GM19395 (cell line): ENCODE measurements around the gene CIPC.

Experiments
- ATAC-seq: cut with Tn5 transposase; IDR thresholded peaks from one replicate; pipeline ENCODE4 v1.9.1; 2021; ENCODE audit warnings: mild to moderate bottlenecking, moderate library complexity; ENCODE audit not compliant: unreplicated experiment

CIPC gene

GRCh38 chr14:77069551-77069950 is 28.5 kb upstream of the CIPC start:
- no peak for ATAC-seq

- no peak for ATAC-seq
Measured at GRCh38 chr14:77071938-77072388, 26.1 kb upstream of the CIPC start.

GRCh38 chr14:77074969-77075368 is 23.1 kb upstream of the CIPC start:
- ATAC-seq, result no peak

- ATAC-seq, result no peak
Measured at GRCh38 chr14:77076113-77076631, 21.9 kb upstream of the CIPC start.

- ATAC-seq, result no peak
Measured at GRCh38 chr14:77077040-77077439, 21.0 kb upstream of the CIPC start.

GRCh38 chr14:77082356-77082755 is 15.7 kb upstream of the CIPC start:
- no peak for ATAC-seq

- ATAC-seq, result no peak
Measured at GRCh38 chr14:77083082-77083481, 15.0 kb upstream of the CIPC start.

GRCh38 chr14:77084985-77085384 is 13.1 kb upstream of the CIPC start:
- no peak for ATAC-seq

GRCh38 chr14:77085538-77085937 is 12.5 kb upstream of the CIPC start:
- ATAC-seq, result no peak

GRCh38 chr14:77086017-77086727 is 11.9 kb upstream of the CIPC start:
- peak; percentile 60 for ATAC-seq

- no peak for ATAC-seq
Measured at GRCh38 chr14:77086951-77087350, 11.1 kb upstream of the CIPC start.

- no peak for ATAC-seq
Measured at GRCh38 chr14:77087631-77088030, 10.4 kb upstream of the CIPC start.

GRCh38 chr14:77088219-77088618 is 9.8 kb upstream of the CIPC start:
- ATAC-seq, result no peak

- no peak for ATAC-seq
Measured at GRCh38 chr14:77088645-77089044, 9.4 kb upstream of the CIPC start.

GRCh38 chr14:77091518-77091917 is 6.5 kb upstream of the CIPC start:
- ATAC-seq, result no peak

GRCh38 chr14:77092676-77093075 is 5.4 kb upstream of the CIPC start:
- ATAC-seq, result no peak

GRCh38 chr14:77094672-77095284 is 3.3 kb upstream of the CIPC start:
- ATAC-seq, result no peak

- no peak for ATAC-seq
Measured at GRCh38 chr14:77097006-77097699, 905 bp upstream of the CIPC start.

- ATAC-seq, result no peak
Measured at GRCh38 chr14:77098529-77099353, 683 bp downstream of the CIPC start.

- no peak for ATAC-seq
Measured at GRCh38 chr14:77099425-77100167, 1.5 kb downstream of the CIPC start.
